Vagina (tissue), 2 donors: ENCODE results near the gene EP400.

Experiments used
- POLR2A ChIP-seq, 2 donors: fragments of 450-650 bp; IDR thresholded peaks; one replicate each; pipeline ENCODE4 v1.6.1; 2017; ENCODE audit warnings: antibody characterized with exemption in 2 of 2, mild to moderate bottlenecking in 2 of 2, moderate library complexity in 2 of 2
- TF ChIP-seq, protein P1 (sequence below), 3 experiments: fragments of 450-650 bp in 2 of 3; fragments of 200-600 bp in 1 of 3; sonication (generic) in 1 of 3; IDR thresholded peaks; one replicate each; pipeline ENCODE4 v1.5.1; 2017 to 2019; ENCODE audit warnings: antibody characterized with exemption in 3 of 3, mild to moderate bottlenecking in 2 of 3, moderate library complexity in 2 of 3

GRCh38 chr12:131918311-131919050 is 31.3 kb upstream of the EP400 start:
- TF ChIP-seq, protein P1, sequence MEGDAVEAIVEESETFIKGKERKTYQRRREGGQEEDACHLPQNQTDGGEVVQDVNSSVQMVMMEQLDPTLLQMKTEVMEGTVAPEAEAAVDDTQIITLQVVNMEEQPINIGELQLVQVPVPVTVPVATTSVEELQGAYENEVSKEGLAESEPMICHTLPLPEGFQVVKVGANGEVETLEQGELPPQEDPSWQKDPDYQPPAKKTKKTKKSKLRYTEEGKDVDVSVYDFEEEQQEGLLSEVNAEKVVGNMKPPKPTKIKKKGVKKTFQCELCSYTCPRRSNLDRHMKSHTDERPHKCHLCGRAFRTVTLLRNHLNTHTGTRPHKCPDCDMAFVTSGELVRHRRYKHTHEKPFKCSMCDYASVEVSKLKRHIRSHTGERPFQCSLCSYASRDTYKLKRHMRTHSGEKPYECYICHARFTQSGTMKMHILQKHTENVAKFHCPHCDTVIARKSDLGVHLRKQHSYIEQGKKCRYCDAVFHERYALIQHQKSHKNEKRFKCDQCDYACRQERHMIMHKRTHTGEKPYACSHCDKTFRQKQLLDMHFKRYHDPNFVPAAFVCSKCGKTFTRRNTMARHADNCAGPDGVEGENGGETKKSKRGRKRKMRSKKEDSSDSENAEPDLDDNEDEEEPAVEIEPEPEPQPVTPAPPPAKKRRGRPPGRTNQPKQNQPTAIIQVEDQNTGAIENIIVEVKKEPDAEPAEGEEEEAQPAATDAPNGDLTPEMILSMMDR (IDR thresholded peaks at IDR 0.05) = no peak
- no peak for TF ChIP-seq POLR2A (IDR thresholded peaks at IDR 0.05)
